GM19395 (cell line): ENCODE results near the gene METTL25B.

Experiments used
- ATAC-seq: cut with Tn5 transposase; IDR thresholded peaks from one replicate; pipeline ENCODE4 v1.9.1; 2021; ENCODE audit warnings: mild to moderate bottlenecking, moderate library complexity; ENCODE audit not compliant: unreplicated experiment

Gene METTL25B

GRCh38 chr1:156767101-156767878 lies 39.0 kb downstream of the METTL25B start, which contains the start of gene PRCC:
Gene PRCC (plus strand): TSS chr1:156767535. CDS start chr1:156767772, 237 bp downstream.
- peak; percentile 97 for ATAC-seq

GRCh38 chr1:156767879-156768604 lies 39.8 kb downstream of the METTL25B start:
- no peak for ATAC-seq

GRCh38 chr1:156768610-156769295 lies 40.5 kb downstream of the METTL25B start:
- ATAC-seq, result no peak

GRCh38 chr1:156772222-156772621 lies 44.0 kb downstream of the METTL25B start:
- no peak for ATAC-seq

- ATAC-seq, result no peak
Measured at GRCh38 chr1:156772728-156773497, 44.6 kb downstream of the METTL25B start.

- ATAC-seq, result no peak
Measured at GRCh38 chr1:156773607-156774006, 45.3 kb downstream of the METTL25B start.

- no peak for ATAC-seq
Measured at GRCh38 chr1:156775799-156776198, 47.5 kb downstream of the METTL25B start.

GRCh38 chr1:156776942-156777341 lies 48.7 kb downstream of the METTL25B start:
- ATAC-seq, result no peak

- no peak for ATAC-seq
Measured at GRCh38 chr1:156777573-156777972, 49.3 kb downstream of the METTL25B start.

- ATAC-seq, result no peak
Measured at GRCh38 chr1:156781585-156782186, 53.4 kb downstream of the METTL25B start.

- ATAC-seq, result no peak
Measured at GRCh38 chr1:156785458-156785857, 57.2 kb downstream of the METTL25B start.
